ENCODE results near the gene FAM72A.
"Not testable (repeated sequence)": the region's sequence is repeated elsewhere in the genome, so short reads cannot be mapped to it uniquely, and the experiment has no call there.

GRCh38 chr1:206175459-206176113, 27.1 kb downstream of the FAM72A start:
- TF ChIP-seq, protein P1, sequence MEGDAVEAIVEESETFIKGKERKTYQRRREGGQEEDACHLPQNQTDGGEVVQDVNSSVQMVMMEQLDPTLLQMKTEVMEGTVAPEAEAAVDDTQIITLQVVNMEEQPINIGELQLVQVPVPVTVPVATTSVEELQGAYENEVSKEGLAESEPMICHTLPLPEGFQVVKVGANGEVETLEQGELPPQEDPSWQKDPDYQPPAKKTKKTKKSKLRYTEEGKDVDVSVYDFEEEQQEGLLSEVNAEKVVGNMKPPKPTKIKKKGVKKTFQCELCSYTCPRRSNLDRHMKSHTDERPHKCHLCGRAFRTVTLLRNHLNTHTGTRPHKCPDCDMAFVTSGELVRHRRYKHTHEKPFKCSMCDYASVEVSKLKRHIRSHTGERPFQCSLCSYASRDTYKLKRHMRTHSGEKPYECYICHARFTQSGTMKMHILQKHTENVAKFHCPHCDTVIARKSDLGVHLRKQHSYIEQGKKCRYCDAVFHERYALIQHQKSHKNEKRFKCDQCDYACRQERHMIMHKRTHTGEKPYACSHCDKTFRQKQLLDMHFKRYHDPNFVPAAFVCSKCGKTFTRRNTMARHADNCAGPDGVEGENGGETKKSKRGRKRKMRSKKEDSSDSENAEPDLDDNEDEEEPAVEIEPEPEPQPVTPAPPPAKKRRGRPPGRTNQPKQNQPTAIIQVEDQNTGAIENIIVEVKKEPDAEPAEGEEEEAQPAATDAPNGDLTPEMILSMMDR (IDR thresholded peaks at IDR 0.05; ENCODE audit: low read length) = not testable (repeated sequence)
- not testable (repeated sequence) for TF ChIP-seq EZH2phosphoT487 (IDR thresholded peaks at IDR 0.05; ENCODE audit: low read length); EZH2 (optimal IDR thresholded peaks at IDR 0.05; ENCODE audit: low read depth, low read length)

All from MM.1S (cell line).